ENCODE data around the gene KATNB1. TPM values are rescaled to one million over a fixed set of nuclear protein-coding genes. Genes with fewer than 3 reads are reported as not detected.
A peak's percentile ranks its signal among the peaks of the same experiment; 100 is the strongest.

KATNB1 gene
- total RNA-seq, 2 experiments from 2014 or later, result 31.1 to 31.4 TPM

DNA sequence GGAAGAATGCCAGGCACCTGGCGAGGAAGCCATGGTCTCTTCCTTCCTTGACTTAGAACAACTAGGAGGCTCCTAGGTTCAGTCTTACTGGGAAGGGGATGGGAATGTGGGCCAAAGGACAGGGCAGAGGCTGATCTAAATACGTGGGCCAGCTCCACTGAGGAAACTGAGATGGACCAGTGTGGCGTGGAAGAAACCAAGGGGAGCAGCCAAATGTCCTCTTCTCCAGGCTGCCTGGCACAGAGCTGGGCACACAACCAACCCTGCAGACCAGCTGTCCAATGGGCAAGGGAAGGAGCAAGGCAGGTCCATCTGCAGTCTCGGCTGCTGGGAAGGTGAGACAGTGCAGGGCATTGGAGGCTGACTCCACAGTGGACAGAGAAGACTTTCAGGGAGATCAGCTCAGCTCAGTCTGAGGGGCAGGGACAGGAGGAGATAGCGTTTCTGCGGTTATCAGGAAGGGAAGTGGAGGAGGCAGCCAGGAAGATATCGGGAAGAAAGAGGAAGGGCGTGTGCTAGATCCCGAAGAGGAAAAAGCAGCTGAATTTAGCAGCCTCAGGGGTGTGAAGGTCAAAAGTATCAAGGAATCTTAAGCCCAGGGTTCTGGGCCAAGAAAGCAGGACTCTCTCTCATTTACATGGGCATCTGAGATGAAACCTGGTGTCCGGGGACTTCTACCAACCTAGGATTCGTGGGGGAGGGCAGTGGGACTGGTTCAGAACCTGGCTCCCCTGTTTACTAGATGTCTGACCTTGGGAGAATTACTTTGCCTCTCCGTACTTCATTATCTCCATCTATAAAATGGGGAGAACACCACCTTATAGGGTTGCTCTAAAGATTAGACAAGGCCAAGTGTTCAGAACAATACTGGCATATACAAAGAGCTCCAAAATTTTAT, 64.9 kb downstream of the KATNB1 start:
- H3K4me3 Mint-ChIP-seq, result no peak overlapping the region
- ATAC-seq (ENCODE audit: low read depth), result no peak
- no peaks in the 10 kb centered on the region for H3K9me3 Mint-ChIP-seq
- DNase-seq, result no peak
- POLR2A ChIA-PET, result no interaction called here
- peaks cover 50% of the 10 kb centered on the region for H3K27me3 Mint-ChIP-seq
- no peaks in the 10 kb centered on the region for H3K36me3 Mint-ChIP-seq
- H3K27ac Mint-ChIP-seq, result peak overlapping the region; percentile 8
- H3K4me1 Mint-ChIP-seq, result peaks cover 27% of the 10 kb centered on the region

DNA sequence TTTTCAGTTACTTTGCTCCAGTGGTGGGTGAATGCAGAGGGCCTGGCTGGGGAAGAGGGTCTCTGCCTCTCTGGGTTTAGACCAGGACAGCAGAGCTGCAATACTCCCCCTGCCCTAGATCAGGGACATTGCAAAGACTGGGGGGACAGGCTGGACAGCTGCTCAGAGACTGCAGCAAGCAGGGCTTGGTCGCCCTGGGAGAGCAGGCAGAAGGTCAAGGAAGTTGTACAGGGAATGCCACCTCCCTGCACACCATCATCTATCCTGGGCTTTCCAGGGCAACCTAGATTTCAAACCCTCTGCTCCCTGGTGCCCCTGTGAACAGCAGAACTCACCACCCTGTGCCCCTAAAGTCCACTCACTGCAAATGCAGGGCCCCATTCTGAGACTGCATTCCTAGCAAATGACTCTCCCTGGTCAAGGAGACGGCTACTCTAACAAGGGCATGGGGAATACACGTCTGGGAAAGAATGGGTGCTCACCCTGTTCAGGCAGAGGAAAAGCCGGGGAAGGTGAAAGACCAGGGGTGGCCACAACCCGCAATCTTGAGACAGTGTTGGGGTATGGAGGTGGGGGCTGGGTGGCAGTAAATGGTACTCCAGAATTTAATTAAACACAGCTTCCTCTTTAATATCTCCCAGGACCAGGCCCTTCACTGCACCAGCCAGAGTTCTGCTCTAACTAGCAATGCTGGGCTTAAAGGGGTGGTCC, 65.7 kb downstream of the KATNB1 start:
- Mint-ChIP-seq H3K36me3 (no peaks in the 10 kb centered on the region), H3K27ac (no peak overlapping the region), H3K27me3 (peaks cover 58% of the 10 kb centered on the region), H3K4me1 (peaks cover 25% of the 10 kb centered on the region), H3K4me3 (no peak overlapping the region), H3K9me3 (no peaks in the 10 kb centered on the region)
- POLR2A ChIA-PET, result no interaction called here
- DNase-seq, result no peak
- no peak for ATAC-seq (ENCODE audit: low read depth)

DNA sequence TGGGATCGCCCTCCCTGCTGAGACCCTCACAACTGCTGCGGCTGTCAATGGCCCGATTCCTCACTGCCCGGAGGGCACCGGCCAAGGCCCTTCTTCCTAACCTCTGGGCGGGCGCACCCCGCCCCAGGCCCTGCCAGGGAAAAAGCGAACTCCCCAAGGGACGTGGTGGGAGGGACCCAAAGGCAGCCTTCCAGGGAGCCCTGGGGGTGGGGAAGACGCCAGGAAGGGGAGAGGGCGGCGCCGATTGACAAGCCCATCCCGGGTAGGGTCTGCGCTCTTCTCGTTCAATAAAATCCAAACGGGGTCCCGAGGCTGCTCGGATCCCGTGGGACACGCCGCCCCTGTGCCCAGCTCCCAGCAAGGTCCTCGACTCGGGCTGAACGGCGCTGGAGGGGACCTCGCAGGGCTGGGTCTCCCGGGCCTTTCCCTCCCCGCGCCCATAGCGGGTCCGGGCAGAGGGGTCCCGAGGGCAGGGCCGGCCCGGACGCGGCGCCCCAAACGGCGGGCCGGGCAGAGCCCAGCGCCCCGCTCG, 66.3 kb downstream of the KATNB1 start:
- Mint-ChIP-seq H3K36me3 (no peaks in the 10 kb centered on the region), H3K4me3 (no peak overlapping the region), H3K27ac (no peak overlapping the region), H3K4me1 (peaks cover 25% of the 10 kb centered on the region), H3K27me3 (peaks cover 64% of the 10 kb centered on the region), H3K9me3 (no peaks in the 10 kb centered on the region)
- ATAC-seq (ENCODE audit: low read depth) (no peak), DNase-seq (no peak)
- POLR2A ChIA-PET, result no interaction called here

DNA sequence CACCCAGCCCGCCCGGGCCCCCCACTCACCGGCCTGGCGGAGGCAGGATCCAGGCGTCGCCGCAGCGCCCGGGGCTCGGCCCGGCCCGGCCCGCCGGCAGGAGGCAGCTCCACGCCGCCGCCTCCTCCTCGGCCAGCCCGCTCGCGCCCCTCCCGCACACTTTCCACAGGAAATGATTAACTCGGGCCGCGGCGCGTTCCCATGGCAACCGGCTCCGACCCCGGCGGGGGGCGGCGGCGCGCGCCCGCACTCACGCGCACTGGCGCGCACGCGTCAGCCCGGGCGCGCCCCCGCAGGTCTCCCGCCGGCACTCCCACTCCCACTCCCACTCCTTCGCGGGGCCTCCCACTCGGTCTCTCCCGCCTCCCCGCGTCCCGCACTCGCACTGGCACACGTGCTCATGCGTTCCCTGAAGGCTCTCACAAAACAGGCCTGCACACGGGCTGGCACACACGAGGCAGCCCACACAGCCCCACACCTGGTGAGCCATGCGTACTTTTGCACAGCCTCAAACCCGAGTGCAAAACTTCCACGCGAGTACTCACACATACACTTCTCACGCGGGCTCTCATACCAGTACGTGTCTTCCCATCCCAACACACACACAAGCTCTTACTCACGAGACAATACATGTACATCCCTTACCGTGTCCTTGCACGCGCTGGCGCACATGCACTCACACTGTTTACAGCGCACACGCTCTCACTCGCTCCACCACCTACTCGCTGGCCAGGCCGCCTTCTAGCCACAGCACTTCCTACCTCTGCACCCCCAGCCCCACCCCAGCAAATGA, 67.0 kb downstream of the KATNB1 start, which contains the start of gene KIFC3:
TSS of gene KIFC3 (minus strand) at position 151 of the 793 bp plus-strand sequence. CDS start 4,248 bp downstream, outside the sequence.
- POLR2A ChIA-PET, result no interaction called here
- Mint-ChIP-seq H3K4me1 (peaks cover 28% of the 10 kb centered on the region), H3K9me3 (no peaks in the 10 kb centered on the region), H3K27me3 (peaks cover 67% of the 10 kb centered on the region), H3K4me3 (peak within 1 kb of the TSS; percentile 89), H3K27ac (peak within 1 kb of the TSS; percentile 74), H3K36me3 (no peaks in the 10 kb centered on the region)
- ATAC-seq (ENCODE audit: low read depth) (peak; percentile 74), DNase-seq (peak; percentile 80)

DNA sequence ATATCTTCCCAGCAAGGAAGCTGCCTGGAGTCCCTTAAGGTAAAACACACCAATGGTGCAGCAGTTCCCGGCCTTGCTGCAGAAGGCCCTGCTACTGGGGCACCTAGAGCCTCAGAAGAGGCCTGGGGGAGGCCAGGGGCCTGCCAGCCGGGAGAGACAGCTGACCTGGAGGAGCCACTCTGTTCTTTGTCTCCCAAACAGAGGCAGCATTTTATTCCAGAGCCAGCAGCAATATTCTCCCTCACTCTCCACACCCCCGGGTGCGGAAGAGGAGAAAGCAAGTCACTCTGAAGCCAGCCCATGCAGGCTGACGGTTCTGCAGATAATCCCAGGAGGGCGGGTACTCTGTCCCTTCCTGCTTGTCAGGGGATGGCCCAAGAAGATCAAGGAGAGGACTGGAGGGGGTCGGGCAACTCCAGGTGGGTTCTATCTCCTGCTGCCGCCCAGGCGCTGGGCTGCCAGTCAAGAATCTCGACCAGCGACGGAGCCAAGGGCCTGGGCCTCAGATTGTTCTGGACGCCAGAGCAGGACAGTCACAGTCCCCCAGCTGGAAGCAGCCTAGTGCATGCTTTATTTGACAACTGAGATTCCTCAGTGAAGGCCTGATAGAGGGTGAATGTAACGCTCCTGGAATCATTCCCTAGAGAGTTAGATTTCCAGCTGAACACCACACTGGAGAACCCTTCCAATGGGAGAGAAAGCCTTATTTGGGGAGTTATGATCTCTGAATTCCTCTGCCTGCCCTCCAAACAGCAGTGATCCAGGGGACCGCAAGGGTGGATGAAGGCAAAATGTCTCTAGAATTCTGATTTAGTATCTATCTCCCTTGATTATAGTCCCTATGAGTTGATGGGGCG, 67.8 kb downstream of the KATNB1 start:
- Mint-ChIP-seq H3K27ac (peak overlapping the region; percentile 74), H3K4me1 (peaks cover 30% of the 10 kb centered on the region), H3K27me3 (peaks cover 71% of the 10 kb centered on the region), H3K4me3 (peak overlapping the region; percentile 89), H3K9me3 (no peaks in the 10 kb centered on the region), H3K36me3 (no peaks in the 10 kb centered on the region)
- POLR2A ChIA-PET, result no interaction called here
- no peak for ATAC-seq (ENCODE audit: low read depth)
- no peak for DNase-seq

DNA sequence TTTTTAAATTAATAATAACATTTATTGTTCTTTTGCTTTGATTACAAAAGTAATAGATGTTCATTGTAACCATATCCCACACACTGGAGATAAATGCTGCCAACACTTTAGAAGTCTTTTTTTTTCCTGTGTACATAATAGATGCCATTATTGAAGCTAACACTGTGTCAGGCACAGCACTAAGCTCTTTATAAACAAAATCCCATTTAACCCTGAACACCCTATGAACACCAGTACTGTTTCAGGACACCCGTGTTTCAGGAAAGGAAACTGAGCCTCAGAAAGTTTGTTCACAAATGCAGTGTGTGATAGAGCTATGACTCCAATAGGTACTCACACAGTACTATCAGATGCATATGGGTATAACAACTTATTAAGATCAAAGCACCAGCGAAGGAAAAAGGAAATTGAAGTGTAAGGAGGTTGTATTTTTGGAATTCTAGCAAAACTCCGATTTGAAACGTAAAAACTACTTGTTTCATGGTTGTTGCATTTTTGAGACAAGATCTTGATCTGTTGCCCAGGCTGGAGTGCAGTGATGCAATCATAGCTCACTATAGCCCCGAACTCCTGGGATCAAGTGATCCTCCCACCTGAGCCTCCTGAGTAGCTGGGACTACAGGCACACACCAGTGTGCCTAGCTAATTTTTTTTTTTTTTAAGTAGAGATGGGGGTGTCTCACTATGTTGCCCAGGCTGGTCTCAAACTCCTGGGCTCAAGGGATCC, 68.7 kb downstream of the KATNB1 start:
- ATAC-seq (ENCODE audit: low read depth), result no peak

DNA sequence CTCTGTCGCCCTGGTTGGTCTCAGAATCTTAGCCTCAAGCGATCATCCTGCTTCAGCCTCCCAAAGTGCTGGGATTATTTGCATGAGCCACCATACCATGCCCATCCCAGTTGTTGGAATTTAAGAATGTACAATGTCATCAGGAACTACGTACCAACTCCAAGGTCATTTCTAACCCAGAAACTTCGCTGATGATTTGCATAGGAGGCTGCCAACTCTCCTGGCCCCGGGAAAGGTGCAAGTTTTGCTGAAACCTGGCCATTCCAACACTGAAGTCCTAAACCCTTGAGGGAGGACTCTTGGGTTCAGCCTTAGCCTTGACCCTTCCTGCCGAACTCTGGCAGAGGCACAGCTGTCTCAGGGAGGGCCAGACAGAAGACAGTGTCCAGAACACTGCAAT, 69.6 kb downstream of the KATNB1 start:
- Mint-ChIP-seq H3K4me1 (peaks cover 26% of the 10 kb centered on the region), H3K27me3 (peaks cover 76% of the 10 kb centered on the region), H3K9me3 (no peaks in the 10 kb centered on the region), H3K4me3 (no peak overlapping the region), H3K36me3 (no peaks in the 10 kb centered on the region), H3K27ac (no peak overlapping the region)
- DNase-seq (no peak), ATAC-seq (ENCODE audit: low read depth) (no peak)
- POLR2A ChIA-PET, result no interaction called here

More for the DNA sequence above, 68.7 kb downstream of the KATNB1 start:
- DNase-seq, result no peak
- no peak overlapping the region for H3K4me3 Mint-ChIP-seq
- no peaks in the 10 kb centered on the region for H3K9me3 Mint-ChIP-seq
- H3K36me3 Mint-ChIP-seq, result no peaks in the 10 kb centered on the region
- peaks cover 74% of the 10 kb centered on the region for H3K27me3 Mint-ChIP-seq
- no peak overlapping the region for H3K27ac Mint-ChIP-seq
- POLR2A ChIA-PET, result no interaction called here
- peaks cover 28% of the 10 kb centered on the region for H3K4me1 Mint-ChIP-seq

Small RNA genes within 50 kb of the gene (microRNA-seq; reads per million reads assigned to microRNA genes)
- gene MIR6772, result not detected

Other genes with a start within 250 kb of the KATNB1 start
- 1 to 10 TPM; 6.3 to 6.4 TPM for gene DOK4, start 249.3 kb upstream of the KATNB1 start, total RNA-seq
- gene CCDC102A, start 199.2 kb upstream of the KATNB1 start, total RNA-seq, result 10 to 100 TPM; 11.3 to 15.1 TPM
- 10 to 100 TPM; 14.3 to 15.7 TPM for gene ADGRG5, start 193.1 kb upstream of the KATNB1 start, total RNA-seq
- gene ADGRG1, start 107.1 kb upstream of the KATNB1 start, total RNA-seq, result 1 to 10 TPM; 4.3 to 5.6 TPM
- not detected for gene ADGRG3, start 67.5 kb upstream of the KATNB1 start, total RNA-seq
- under 1 TPM in 1 of 2 experiments, not detected in 1; 0.17 TPM for gene DRC7, start 41.0 kb upstream of the KATNB1 start, total RNA-seq
- 1 to 10 TPM; 1.1 to 1.9 TPM for gene KIFC3, start 66.7 kb downstream of the KATNB1 start, total RNA-seq
- gene CNGB1, start 235.4 kb downstream of the KATNB1 start, total RNA-seq, result not detected

Data from activated naive CD8-positive, alpha-beta T cell treated with anti-CD3 and anti-CD28 coated beads, Interleukin-2, amount 10 ng/mL, durations not matched to agents 7 days and 5 days (primary cell).